ENCODE results near the gene GALNT1.

The GALNT1 gene

DNA sequence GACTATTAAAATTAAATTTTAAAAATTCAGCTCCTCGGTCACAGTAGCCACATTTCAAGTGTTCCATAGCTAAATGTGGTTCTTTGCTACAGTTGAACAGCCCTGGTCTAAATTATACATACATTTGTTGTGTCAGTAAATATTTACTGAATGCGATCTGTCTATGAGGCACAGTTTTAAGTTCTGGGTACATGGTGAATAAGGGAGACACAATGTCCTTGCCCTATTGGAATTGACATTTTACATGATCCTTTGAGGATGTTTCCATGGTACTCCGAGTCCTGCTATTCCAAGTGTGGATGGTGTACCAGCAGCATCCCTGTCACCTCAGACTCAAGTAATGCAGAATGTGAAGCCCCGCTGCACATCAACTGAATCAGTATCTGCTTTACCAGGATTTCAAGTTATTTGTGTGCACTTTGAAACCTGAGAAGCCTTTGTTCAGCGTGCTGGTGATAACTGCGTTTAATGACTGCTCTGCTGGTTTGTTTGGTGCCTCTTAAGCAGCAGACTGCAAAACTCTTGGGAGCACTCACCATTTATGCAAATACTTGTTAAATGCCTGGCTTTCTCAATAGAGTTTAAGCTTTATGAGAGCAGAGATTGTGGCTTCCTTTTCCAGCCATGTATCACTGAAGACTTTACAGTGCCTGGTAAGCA, 1.5 kb downstream of the GALNT1 start:
- peak; percentile 13 for DNase-seq

DNA sequence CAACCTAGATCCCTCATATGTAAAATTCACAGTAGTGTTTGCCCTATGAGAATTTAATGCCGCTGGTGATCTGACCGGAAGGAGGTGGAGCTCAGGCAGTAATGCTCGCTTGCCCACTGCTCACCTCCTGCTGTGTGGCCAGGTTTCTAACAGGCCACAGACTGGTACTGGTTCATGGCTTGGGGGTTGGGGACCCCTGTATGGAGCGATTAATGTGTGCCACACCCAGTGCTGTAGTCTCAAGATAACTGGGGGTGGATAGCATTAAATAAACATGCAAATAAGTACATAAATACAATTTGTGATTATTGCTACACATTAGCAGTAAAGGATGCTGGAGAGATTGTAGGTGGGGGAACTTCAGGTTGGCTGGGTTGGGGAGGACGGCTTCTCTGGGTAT, 3.2 kb downstream of the GALNT1 start:
- no peak for DNase-seq

DNA sequence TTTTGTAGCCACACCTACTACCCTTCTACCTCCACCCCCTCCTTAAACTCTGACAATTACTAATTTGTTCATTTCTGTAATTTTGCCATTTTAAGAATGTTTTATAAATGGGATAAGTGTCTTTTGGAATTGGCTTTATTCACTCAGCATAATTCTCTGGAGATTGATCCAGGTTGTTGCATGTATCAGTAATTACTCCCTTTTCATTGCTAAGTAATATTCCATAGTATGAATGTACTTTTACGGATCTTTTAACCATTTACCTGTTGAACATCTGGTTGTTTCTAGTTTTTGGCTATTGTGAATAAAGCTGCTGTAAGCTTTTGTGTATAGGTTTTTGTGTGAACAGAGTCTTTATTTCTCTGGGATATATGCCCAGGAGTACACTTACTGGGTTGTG, 4.1 kb downstream of the GALNT1 start:
- no peak for DNase-seq

DNA sequence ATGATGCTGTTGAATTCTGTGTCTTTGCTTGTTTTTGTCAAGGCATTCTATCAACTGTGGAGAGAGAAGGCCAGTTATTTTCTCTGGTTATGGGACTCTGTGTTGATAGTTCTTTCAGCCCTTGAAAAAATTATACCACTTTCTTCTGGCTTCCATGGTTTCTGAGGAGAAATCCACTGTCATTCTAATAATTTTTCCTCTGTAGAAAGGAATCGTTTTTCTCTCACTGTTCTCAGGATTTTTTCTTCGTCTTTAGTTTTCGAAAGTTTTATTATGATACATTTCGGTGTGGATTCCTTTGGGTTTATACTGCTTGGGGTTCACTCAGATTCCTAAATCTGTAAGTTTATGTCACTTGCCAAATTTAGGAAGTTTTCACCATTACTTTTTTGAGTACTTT, 6.6 kb downstream of the GALNT1 start:
- DNase-seq = no peak

DNA sequence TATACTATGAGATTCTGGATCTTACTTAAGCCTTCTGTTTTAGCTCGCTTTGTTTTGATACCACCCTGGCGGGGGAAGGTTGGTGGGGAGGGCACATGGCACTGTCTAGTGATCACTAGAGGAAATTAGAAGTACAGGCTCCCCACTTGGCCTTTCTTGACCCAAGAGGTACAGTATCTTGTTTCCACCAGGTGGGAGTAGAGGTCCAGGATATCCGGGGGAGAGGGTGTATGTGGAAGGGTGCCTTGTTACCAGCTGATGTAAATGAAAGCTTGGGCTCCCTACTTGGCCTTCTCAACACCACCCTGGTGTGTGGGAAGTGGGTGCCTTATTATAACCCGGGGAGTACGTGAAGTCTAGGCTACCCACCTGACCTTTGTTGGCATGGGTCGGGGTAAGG, 7.5 kb downstream of the GALNT1 start:
- no peak for DNase-seq

DNA sequence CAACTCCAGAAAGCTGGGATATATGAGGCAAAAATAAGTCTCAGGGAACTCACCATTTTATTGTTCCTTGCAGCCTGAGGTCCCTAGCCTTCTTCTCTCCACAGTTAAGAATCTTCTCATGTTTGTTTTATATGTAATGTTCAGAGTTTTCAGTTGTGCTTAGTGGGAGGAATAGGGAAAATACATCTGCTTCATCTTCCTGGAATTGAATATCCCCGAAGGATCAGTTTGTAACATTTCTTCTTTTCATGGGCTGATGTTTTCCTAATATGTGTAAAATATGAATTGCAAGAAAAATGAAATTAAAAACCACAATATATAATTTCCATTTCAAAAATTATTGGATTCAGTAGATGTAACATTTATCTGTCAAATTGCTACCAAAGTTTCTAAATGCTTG, 8.0 kb downstream of the GALNT1 start:
- no peak for DNase-seq

DNA sequence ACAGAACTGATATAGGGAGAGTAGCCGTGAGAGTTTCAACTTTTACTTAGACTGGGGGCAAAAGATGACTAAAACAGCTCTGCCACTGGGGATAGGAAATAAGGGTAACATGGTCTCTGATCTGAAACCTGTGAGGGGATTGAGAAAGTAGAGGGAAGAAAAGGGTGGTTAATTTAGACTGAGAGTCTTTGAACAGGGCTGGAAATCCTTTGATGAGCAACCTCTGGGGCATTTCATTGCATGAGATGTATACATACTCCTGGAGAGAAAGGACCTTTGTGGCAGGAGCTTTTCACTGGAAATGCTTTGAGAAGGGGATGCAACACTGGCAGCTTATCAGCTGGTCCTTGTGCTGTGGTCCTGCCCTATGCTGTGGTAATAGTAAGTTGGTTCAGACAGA, 9.4 kb downstream of the GALNT1 start:
- DNase-seq = peak; percentile 6

DNA sequence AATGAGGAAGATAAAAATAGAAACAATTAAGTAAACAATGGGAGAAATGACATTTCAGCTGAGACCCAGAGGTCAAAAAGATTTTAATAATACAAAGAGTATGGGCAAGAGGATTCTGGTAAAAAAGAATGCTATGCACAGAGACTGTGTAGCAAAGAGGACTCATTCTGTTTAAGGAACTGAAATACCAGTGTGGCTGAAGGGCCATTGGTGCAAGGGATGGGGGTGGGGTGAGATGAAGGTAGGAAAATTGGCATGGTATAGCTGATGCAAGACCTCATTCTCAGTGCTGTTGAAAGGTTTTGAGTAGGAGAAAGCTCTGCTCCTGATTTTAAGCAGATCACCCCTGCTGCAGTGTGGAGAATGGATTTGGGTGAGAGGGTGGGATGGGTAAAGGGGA, 10.8 kb downstream of the GALNT1 start:
- no peak for DNase-seq

DNA sequence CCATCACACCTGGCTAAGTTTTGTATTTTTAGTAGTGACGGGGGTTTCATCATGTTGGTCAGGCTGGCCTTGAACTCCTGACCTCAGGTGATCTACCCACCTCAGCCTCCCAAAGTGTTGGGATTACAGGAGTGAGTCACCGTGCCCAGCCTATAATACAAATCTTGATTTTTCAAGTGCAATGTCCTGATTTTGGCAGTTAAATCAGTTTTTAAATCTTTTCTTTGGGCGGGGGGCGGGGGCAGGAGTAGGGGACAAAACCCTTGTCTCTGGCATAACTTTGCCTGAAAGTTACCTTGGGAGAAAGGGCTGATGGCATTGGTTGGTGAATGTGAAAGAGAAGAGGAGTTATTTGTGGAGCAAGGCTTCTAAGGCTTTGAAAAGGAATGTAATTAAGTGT, 12.3 kb downstream of the GALNT1 start:
- DNase-seq = no peak

DNA sequence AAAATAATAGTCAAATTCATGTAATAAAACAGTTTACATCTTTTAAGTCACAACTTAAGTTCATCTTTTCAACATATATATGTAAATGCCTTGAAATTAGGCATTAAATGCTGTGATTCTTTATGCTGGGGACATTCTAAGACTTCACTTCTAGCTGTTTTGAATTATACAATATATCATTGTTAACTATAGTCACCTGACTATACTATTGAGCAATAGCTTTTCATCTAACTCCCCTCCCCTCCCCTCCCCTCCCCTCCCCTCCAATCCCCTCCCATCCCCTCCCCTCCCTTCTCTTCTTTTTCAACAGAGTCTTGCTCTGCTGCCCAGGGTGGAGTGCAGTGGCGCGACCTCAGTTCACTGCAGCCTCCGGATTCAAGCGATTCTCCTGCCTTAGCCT, 16.2 kb downstream of the GALNT1 start:
- no peak for DNase-seq

DNA sequence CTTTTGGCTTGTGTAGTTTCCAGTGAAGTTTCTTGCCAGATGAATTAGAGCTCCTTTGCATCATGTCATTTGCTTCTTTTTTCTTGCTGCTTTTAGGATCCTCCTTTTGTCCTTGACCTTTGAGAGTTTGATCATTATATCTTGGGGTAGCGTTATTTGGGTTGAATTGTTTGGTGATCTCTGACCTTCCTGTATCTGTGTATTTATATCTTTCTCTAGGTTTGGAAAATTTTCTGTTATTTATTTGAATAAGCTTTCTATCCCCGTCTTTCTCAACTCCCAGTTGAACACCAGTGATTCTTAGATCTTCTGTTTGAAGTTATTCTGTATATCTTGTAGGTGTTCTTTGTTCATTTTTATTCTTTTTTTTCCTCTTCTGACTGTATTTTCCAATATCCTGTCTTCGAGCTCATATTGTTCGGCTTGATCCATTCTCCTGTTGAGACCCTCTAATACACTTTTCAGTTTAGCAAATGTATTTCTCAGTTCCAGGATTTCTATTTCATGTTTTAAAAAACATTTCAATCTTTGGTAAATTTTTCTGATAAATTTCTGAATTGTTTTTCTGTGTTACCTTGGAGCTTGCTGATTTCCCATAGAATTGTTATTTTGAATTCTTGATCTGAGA, 20.8 kb downstream of the GALNT1 start:
- DNase-seq = no peak

DNA sequence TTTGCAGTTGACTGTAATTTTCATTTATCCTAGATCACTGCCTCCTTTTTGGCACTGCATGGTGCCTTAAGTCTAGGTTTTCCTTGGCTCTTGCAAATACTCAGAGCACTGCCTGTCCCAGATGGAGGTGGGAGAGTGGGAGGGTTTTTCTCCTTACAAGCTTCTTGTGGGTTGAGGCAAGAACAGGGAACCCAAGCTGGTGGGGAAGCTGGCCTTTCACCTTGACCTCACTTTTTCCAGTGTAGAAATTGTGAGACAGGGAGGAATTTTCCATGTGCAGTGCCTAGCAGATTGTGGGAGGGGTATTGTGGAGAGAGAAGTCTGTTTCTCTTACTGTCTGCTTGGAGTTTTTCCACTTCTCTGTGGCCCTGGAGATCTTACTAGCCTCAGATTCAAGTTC, 21.5 kb downstream of the GALNT1 start:
- no peak for DNase-seq

DNA sequence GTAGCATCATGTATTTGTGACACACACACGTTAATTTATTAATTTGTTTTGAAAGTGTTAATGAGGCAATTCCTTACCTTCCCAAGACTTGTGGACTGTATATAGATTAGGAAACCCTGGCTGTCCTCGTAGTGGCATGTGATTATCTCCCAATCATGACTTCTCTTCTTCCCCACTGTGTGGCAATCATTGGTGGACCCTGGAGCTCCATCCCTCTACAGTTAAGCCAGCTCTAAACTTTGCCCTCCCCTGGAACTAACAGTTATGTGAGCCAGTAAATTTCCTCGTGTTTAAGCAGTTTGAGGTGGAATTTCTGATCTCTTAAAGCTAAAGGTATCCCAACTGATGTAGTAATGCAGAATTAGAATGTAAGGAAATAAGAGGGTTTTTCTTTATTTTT, 22.0 kb downstream of the GALNT1 start:
- no peak for DNase-seq

DNA sequence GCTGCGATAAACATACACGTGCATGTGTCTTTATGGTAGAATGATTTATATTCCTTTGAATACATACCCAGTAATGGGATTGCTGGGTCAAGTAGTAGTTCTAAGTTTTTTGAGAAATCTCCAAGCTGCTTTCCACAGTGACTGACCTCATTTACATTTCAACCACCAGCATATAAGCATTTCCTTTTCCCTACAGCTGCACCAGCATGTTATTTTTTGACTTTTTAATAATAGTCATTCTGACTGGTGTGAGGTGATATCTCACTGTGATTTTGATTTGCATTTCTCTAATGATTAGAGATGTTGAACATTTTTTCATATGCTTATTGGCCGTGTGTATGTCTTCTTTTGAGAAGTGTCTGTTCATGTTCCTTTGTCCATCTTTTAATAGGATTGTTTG, 22.8 kb downstream of the GALNT1 start:
- no peak for DNase-seq

DNA sequence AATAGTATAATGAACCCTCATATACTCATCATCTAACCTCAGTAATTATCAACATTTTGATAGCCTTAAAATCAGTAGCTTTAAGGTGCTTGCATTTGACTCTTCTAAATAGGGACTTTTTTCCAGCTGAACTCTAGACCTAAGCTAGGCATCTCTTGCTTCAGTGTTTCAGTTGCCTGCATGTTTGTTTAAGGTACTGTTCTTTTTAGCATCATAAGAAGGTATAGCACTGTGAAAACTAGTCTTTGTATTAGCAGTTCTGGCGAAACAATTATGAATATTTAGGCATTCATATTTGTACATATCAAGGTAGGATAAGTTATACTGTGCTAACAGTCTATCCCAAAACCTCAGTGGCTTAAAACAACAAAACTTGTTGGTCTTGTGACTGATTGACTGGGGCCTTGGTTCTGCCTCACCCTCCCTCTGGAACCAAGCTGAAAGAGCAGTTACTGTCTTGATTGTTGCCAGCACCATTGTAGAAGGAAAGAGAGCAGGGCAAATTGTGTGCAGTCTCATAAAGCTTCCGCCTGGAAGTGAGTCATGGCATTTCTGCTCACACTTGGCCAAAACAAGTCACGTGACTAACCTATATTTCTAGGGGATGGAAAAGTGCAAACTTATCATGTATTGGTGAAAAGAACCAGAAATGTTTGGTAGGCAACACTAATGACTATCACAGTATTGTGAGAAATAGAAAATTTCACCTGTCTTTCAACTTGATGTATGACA, 24.3 kb downstream of the GALNT1 start:
- no peak for DNase-seq

DNA sequence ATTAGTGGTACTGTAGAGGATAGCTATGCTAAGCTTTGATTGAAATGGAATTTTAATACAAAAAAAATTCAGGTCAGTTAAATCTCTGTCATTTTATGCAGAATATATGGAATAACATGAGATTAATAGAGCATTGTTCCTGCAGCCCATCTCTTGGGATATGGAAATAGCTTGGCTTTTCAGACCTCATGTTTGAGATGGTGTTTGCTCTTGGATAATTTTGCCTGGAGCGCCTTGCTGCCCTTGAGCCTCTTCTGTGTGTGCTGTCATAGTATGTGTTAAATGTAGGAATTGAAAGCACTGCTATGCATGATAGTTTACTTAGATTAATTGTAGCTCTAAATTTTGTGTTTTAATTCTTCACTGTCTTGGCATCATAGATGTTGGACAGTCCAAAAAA, 27.7 kb downstream of the GALNT1 start:
- DNase-seq = no peak

DNA sequence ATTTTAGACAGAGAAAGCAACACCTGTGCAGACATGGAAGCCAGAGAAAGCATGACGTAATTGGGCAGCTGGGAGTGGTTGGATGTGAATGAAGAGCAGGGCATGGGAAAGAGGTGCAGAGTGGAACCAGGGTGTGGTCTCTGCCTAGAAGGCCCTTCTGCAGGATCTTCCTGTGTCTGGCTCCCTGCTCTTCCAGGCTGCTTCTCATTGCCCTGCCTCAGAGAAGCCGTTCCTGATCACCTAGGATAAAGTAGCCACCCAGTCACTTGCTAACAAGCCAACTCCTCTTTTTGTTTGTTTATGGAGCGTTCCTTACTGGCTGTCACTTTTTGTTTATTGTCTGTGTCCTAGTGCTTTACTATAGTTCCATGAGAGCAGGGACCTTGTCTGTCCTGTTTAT, 28.5 kb downstream of the GALNT1 start:
- DNase-seq = no peak

DNA sequence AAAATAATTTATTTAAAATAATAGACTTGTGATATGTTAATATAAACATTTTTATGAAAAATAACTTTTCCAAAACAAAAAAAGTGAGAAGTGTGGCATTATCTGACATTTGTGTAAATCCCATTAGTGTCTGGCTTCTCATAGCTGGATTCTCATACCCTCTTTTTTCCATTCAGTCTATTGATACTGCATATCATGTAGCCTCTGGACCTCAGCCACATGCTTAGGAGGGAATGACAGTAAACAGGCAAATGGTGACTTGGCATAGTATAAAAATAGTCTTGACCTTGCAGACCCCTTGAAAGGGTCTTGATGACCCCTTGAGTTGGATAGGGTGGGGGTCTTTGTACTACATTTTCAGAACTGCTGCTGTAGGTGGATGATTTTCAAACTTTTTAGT, 29.2 kb downstream of the GALNT1 start:
- DNase-seq = no peak

DNA sequence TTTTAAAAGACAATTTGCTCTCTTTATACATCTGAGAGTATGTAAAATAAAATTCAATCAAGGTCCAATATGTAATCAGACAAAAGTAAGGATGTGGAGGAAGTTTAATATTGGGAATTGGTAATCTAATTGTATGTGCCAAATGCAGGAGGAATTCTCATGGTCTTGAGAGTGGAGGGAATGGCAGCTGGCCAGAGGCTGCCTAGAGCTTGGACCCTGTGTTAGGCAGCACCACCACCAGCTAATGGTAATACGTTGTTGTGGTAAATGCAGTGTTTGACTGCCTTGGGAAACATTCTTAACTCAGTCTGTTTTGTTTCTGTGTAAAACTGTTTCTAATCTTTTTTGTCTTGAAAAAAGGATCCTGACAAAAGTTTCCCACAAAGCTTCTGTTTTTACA, 30.0 kb downstream of the GALNT1 start:
- no peak for DNase-seq

DNA sequence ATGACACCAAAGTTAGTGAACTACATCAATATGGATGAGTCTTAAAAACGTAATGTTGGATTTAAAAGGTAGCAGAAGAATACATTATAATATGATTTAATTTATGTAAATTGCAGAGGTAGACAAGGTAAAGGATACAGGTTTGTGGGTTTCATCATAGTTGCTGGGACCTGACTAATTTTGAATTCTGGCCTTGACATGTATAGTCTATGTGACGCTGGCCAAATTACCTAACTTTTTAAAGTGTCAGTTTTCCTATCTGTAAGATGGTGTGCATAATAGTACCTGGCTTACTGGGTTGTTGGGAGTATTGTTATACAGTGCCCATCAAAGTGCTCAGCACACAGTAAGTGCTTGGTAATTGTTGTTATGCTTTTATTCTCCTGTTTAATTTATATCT, 34.5 kb downstream of the GALNT1 start:
- DNase-seq = no peak

DNA sequence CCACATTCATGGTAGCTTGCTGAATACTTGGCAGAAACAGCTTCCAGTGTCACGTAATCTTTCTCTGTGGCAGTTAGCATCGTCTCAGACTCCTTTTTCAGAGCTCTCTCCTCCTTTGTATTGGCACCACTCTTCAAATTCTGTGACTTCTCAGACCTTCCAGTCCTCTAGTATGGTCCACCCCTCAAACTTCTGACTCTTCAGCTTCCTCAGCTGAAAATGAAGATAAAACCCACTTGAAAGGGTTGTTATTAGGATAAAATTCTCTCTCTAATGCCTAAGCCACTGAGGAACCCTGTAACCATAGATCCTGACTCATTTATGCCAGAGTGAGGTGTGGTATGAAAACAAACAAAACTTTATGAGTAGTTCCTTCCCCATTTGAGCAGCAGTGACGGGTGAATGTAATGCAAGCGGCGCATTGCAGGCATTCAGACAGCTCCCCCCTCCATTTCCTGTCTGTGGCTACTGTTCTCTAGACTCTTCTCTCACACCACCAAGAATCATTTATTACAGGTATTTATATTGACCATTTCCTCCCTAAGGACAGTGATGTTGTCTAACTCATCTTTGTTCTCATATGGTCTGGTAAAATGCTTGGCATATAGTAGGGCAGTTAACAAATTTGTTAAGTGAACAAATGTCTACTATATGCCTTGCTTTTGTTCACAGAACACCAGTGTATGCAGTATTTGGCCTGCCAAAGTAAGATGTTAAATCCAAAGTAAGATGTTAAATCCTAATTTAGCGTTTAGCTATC, 35.3 kb downstream of the GALNT1 start:
- DNase-seq = peak; percentile 85

DNA sequence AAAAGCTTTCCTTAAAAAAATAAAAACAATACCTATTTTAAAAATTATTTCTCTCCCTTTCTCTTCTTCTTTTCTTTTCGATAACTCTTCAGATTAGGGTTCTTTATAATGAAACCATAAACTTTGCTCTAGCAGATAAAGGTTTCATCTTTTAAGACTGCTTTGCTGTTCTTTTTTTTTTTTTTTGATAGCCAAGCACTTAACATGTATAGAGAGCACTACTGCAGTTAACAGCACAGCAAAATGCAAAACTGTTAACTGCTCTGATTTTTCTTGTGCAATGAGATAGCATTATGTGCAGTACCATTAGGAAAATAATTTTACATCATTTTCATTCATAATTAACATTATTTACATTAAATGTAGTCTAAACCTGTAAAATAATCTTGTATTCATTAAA, 36.3 kb downstream of the GALNT1 start:
- DNase-seq = no peak

DNA sequence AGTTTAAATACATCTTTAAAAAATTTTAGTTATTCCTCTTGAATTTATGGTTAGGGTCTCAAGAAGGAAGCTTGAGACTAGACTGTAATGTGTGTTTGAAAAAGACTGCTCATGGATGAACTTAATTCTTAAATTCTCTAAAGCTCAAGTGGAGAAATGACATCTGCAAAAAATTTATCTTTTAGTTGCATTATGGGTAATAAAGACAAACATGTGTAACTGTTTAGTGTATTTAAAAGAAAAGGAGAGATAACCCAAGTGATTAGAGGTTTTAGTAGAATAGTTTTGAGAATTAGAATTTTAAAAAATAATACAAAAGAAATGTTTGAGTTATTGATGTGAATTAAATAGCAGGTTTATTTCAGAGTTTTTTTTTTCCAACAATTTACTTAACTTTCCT, 36.7 kb downstream of the GALNT1 start:
- no peak for DNase-seq

DNA sequence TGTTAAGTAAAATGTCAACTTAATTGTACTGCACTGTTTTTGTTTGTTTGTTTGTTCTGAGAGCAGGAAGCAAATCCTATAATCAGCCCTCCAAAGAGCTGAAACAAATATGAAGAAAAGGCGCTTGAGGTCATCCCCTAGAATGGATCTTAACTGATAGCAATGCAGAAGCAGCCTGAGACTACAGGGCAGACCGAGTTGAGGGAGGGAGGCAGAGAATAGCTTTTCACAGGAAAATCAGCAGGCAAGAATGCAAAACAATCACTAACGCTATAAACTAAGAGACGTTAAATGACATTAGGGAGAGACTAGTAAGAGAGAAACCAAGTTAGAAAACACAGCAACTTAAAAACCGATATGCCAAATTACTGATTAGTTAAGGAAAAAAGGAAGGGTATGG, 37.2 kb downstream of the GALNT1 start:
- DNase-seq = no peak

All from fibroblast of skin of abdomen (primary cell).